HG03060 (cell line): ENCODE measurements around the gene HOXA10.

ENCODE experiments used
- ATAC-seq: cut with Tn5 transposase; IDR thresholded peaks from one replicate; pipeline ENCODE4 v1.9.1; 2021; ENCODE audit warnings: low read depth, moderate number of reproducible peaks; ENCODE audit not compliant: unreplicated experiment

Gene HOXA10

GRCh38 chr7:27147199-27148030, 26.7 kb downstream of the HOXA10 start, which contains the start of gene HOXA6:
Gene HOXA6 (minus strand): TSS chr7:27147774. CDS start chr7:27147749, 25 bp downstream.
- ATAC-seq: no peak

- no peak for ATAC-seq
Measured at GRCh38 chr7:27146491-27147198, 27.5 kb downstream of the HOXA10 start.

GRCh38 chr7:27145914-27146412, 28.2 kb downstream of the HOXA10 start:
- ATAC-seq: no peak

DNA sequence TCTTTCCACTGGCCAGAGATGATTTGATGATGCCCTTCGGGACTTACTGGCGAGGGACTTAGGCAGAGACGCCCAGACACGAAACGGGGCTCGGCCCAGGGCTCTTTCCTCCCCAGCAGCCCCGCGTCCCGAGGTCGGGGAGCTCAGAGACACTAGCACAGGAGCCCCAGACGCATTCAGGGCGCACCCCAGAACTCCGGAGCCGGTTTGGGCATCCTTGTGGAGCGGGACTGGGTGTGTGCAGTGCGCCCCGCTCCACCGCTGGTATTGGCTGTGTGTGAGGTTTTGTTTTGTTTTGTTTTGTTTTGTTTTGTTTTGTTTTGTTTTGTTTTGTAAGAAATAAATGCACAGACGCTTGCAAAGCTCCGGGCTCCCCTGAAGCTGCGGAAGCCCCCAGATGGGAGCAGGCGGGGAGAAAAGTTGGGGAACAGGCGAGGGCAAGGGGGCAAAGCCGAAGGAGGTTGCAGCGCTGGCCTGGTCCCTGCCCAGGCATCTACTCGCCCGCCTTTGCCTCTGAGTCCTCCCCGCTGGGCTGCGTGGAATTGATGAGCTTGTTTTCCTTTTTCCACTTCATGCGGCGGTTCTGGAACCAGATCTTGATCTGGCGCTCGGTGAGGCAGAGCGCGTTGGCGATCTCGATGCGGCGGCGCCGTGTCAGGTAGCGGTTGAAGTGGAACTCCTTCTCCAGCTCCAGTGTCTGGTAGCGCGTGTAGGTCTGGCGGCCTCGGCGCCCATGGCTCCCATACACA, 28.8 kb downstream of the HOXA10 start:
- no peak for ATAC-seq

- no peak for ATAC-seq
Measured at GRCh38 chr7:27144781-27145164, 29.3 kb downstream of the HOXA10 start.

DNA sequence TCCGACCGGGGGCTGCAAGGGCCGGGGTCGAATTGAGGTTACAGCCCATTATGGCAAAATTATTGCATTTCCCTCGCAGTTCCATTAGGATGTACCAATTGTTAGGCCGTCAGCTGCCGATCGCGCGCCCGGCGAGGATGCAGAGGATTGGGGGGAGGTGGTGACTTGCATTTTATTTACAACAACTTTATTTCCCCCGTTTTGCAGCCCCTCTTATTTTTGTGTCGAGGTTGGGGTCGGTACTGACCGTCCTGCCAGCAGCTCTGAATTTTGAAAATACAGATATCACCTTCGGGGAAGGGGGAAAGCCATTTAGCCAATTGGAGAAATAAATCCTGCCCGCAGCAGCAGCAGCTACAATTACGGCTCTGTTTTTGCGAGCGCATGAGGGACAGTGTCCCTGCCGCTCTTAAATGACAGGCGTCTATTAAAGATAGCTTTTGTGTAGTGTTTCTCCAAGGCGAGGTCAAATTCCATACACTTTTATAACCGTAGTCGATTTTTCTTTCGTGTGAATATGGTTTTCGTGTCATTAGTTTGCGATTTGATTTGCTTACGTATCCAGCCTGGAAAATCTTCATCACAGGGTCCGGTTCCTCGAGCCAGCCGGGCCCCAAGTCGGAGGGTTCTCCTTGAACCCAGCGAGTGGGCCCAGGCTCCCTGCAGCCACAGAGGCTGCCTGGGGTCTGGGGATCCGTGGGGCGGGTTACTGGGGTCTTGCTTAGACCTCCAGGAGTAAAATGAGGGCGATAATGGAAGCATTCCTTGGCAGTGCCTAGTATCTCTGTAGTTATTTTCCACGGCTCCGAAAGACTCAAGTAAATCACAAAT, 30.0 kb downstream of the HOXA10 start:
- ATAC-seq: no peak

DNA sequence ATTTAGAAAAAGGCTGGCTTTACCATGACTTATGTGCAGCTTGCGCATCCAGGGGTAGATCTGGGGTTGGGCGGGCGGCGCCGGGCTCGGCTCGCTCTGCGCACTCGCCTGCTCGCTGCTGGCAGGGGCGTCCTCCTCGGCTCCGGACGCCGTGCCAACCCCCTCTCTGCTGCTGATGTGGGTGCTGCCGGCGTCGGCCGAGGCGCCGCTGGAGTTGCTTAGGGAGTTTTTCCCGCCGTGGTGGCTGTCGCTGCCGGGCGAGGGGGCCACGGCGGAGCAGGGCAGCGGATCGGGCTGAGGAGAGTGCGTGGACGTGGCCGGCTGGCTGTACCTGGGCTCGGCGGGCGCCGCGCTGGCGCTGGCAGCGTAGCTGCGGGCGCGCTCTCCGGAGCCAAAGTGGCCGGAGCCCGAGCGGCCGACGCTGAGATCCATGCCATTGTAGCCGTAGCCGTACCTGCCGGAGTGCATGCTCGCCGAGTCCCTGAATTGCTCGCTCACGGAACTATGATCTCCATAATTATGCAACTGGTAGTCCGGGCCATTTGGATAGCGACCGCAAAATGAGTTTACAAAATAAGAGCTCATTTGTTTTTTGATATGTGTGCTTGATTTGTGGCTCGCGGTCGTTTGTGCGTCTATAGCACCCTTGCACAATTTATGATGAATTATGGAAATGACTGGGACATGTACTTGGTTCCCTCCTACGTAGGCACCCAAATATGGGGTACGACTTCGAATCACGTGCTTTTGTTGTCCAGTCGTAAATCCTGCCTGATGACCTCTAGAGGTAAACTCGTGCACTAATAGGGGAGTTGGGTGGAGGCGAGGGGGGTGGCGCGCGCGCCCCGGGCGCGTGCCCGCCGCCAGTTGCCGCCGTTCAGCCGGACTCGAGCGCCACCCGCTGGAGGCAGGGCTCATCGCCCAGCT, 30.8 kb downstream of the HOXA10 start, which contains the start of gene HOXA5:
HOXA5 (minus strand) TSS at position 659 of the 927 bp plus-strand sequence; CDS start at position 585, 74 bp downstream.
- no peak for ATAC-seq

- no peak for ATAC-seq
Measured at GRCh38 chr7:27142580-27143022, 31.5 kb downstream of the HOXA10 start.

- ATAC-seq: no peak
Measured at GRCh38 chr7:27141923-27142579, 32.1 kb downstream of the HOXA10 start.

DNA sequence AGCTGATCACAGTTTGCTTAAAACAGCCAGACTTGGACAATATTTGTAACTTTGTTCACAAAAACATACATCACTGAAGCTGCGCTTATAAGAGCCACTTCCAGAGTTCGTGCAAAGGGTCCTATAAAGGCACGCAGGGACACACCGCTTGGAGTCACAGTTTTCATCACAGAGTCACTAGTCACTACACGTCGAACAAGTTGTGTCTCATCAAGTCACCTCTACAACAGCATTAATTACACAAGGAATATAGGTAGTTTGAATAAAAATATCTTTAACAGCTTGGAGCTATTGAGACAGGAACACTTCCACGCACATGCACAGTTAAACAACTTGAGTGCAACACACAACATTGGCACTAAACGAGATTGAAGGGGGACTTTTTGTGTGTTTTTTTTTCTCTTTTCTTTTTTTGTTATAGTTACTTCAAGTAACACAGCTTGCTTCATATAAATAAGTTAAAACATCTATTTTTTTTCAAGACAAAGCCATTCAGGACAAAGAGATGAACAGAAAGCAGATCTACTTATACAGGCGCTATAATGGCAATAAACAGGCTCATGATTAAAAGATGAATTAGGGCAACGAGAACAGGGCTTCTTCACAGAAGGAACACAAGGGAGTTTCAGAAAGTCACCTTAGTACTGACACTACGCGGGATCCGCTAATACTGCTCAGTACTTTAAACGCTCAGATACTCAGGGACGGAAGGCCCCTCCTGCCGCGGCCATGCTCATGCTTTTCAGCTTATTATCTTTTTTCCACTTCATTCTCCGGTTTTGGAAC, 32.8 kb downstream of the HOXA10 start:
- no peak for ATAC-seq

DNA sequence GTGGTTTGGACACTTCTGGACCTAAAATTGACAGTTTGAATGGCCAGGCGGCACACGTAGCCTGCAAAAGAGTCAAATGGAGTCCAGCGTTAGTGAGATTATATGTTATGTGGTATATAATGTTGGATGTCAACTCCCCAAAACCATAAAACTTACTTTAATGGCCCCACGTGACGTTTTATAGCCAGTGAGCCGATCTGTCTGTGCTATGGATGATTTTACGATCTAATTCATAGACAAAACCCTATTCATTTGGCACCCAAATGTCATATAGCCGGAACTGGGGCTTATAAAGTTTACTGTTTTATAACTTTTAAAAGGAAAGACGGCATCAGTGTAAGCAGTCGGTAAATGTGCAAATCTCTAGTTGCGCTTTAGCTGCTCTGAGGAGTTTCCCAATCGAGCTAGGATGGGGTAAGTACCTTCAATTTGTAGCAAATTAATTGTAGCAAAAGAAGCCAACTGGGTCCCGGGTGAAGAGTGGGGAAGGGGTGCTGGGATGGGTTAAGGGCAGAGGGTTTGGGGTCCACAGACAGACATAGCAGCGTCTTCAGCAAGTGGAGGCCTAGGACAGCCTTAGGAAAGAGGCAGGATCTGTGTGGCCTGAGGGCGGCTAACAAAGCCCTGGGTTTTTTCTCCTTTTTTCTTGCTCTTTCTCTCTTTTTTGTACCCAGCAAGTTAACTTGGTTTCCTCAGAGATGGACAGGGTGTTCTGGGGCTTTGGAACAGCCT, 33.8 kb downstream of the HOXA10 start:
- ATAC-seq: no peak

GRCh38 chr7:27139334-27140125, 34.6 kb downstream of the HOXA10 start:
- no peak for ATAC-seq

DNA sequence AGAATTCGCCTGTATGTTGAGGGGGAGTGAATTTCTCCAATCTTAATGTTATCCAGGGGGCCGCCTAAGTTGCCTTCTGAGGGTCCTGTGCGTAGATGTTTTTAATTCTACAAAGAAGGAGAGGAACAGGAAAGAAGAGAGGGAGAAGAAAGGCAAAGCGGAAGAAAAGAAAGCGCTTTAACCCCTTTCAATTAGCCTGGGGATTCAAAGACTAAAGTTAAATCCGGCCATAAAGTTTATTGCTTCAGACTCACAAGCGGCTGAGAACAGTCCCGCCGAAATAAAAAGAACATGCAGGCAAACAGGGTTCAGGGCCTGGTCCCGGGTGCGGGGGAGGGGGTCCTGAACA, 35.2 kb downstream of the HOXA10 start:
- no peak for ATAC-seq

- ATAC-seq: no peak
Measured at GRCh38 chr7:27138472-27138871, 35.6 kb downstream of the HOXA10 start.

DNA sequence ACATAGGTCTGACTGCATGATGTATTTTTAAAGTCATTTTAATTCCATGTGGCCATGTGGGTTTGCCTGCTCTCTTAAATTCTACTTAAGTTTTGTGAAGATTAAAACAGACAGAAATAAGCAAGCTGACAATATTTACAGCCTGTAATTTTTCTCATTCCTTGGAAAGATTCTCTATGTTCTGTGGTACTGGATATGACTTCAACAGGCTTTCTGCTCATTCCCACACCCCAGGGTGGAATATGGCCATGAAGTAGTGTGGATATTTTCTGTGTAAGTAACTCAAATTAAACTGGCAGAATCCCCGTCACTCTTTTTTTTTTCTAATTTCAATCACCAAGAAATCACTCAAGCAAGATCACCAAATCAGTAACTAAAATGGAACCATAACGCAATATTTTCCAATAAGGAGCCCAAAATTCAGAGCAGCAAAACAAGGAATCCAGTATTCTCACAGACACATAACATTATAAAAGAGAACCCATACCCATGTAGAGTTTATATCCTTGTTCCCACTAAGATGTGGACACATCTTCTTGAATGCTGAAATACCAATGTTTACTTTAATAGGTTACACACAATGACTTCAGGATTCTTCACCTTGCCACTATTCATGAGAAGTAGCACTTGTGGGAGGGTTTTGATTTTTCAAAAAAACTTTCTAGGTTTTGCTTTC, 36.3 kb downstream of the HOXA10 start:
- no peak for ATAC-seq

- no peak for ATAC-seq
Measured at GRCh38 chr7:27134392-27134791, 39.7 kb downstream of the HOXA10 start.
